ENCODE results near the gene NLRP1. TPM values are rescaled to one million over a fixed set of nuclear protein-coding genes. Genes with fewer than 3 reads are reported as not detected.

The NLRP1 gene
- total and polyA plus RNA-seq, 9 of the 15 experiments (the other 6 are each of a cell fraction or from before 2014, with no cell fraction given), result 4.0 to 69.4 (median 27.7) TPM

DNA sequence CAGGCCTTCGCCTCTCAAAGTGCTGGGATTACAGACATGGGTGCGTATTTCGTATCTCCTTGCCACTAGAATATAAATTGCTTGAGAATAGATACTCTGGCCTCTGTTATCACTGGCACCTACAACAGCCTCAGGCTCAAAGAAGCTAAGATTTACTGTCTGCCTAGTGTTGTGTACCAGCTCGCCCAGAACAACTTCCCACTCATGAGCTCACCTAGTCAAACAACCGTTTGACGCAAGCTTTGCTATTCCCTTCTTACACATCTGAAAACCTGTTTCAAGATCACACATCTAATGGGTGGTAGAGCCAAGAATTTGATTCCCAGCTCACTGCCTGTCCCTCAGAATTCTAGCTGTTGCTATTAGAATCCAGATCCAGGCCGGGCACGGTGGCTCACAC, 73.5 kb downstream of the NLRP1 start:
- peaks cover 7% of the 10 kb centered on the region in 2 experiments; a peak in 3 of 5 replicates for H3K4me1 ChIP-seq (replicated peaks in 1 of 2; ENCODE audit: control insufficient read depth in 2 of 2, insufficient read depth in 2 of 2, low read length in 2 of 2)
- in situ Hi-C loops (cut with MboI) (no loop called here), intact Hi-C loops (cut with micrococcal nuclease) (no loop called here)
- no peak overlapping the region for H3K9ac ChIP-seq (ENCODE audit: insufficient read depth in 1 of 2, low read depth in 2 of 2, low read length in 2 of 2)
- H3K9me3 ChIP-seq (replicated peaks; ENCODE audit: control insufficient read depth, insufficient read depth, low read depth, low read length), result no peaks in the 10 kb centered on the region
- no peaks in the 10 kb centered on the region for H3K79me2 ChIP-seq (ENCODE audit: control insufficient read depth, insufficient read depth, low read length)
- no peaks in the 10 kb centered on the region for H4K20me1 ChIP-seq (replicated peaks; ENCODE audit: control insufficient read depth, insufficient read depth, low read length)
- BruUV-seq (replicated peaks), result no TSS peak
- peaks cover 30% of the 10 kb centered on the region for H3K36me3 ChIP-seq (ENCODE audit: control insufficient read depth, insufficient read depth, low read length)
- no peak for ATAC-seq
- H2AFZ ChIP-seq (ENCODE audit: low read depth, low read length), result no peak overlapping the region
- TF ChIP-seq ZNF644 (tag; IDR thresholded peaks at IDR 0.05; ENCODE audit: low read depth), result no peak
- no peak for TF ChIP-seq IFI16 (CRISPR knock-in tag; IDR thresholded peaks at IDR 0.05)
- no peak for TF ChIP-seq RBM22 (IDR thresholded peaks at IDR 0.05; ENCODE audit: low read depth, low read length, poor library complexity, severe bottlenecking)
- TF ChIP-seq SP1 (CRISPR knock-in tag; IDR thresholded peaks at IDR 0.05), result no peak
- TF ChIP-seq CHD2 (IDR thresholded peaks at IDR 0.05; ENCODE audit: low read depth, low read length), result no peak
- TF ChIP-seq ETV5 (CRISPR knock-in tag; IDR thresholded peaks at IDR 0.05; ENCODE audit: low read depth), result no peak
- H3K9me1 ChIP-seq (ENCODE audit: control insufficient read depth, insufficient read depth, low read length), result peaks cover 4% of the 10 kb centered on the region
- DNase-seq (ENCODE audit: extremely low read depth in 1 of 4, low spot score in 3 of 4), result no peak
- ChIA-PET POLR2A (no interaction called here), CTCF (ENCODE audit: low intra/inter-chr PET ratio) (no interaction called here)
- WGBS (ENCODE audit: insufficient coverage, low coverage, missing lambda C conversion rate), result 89% methylated on average over 5 of the region's 8 CpGs
- H3K27ac ChIP-seq (ENCODE audit: extremely low read depth, low read depth, low read length), result no peak overlapping the region
- H3K4me2 ChIP-seq (ENCODE audit: insufficient read depth, low read length), result no peak overlapping the region
- no peak overlapping the region for H3K4me3 ChIP-seq
- no peak for FAIRE-seq
- no peaks in the 10 kb centered on the region for H3K27me3 ChIP-seq (ENCODE audit: control insufficient read depth in 2 of 2, insufficient read depth in 2 of 2, low read length in 2 of 2)

DNA sequence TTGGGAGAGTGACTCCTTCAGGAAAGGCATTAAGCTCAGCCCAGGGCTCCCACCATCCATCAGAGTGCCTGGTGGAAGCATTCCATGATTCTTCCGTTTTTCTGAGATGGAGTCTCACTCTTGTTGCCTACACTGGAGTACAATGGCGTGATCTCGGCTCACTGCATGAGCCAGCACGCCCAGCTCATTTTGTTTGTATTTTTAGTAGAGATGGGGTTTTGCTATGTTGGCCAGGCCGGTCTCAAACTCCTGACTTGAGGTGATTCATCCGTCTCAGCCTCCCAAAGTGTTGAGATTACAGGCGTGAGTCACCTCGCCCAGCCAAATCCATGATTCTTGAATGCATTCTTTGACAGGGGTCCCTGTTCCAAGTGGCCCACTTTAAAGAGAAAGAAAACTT, 74.8 kb downstream of the NLRP1 start:
- Histone ChIP-seq H3K4me1 (replicated peaks in 1 of 2; ENCODE audit: control insufficient read depth in 2 of 2, insufficient read depth in 2 of 2, low read length in 2 of 2) (peaks cover 7% of the 10 kb centered on the region in 2 experiments; a peak in 3 of 5 replicates), H3K27ac (ENCODE audit: extremely low read depth, low read depth, low read length) (no peak overlapping the region), H3K4me2 (ENCODE audit: insufficient read depth, low read length) (no peak overlapping the region), H3K9ac (ENCODE audit: insufficient read depth in 1 of 2, low read depth in 2 of 2, low read length in 2 of 2) (no peak overlapping the region), H3K9me1 (ENCODE audit: control insufficient read depth, insufficient read depth, low read length) (peaks cover 4% of the 10 kb centered on the region), H4K20me1 (replicated peaks; ENCODE audit: control insufficient read depth, insufficient read depth, low read length) (no peaks in the 10 kb centered on the region), H3K79me2 (ENCODE audit: control insufficient read depth, insufficient read depth, low read length) (no peaks in the 10 kb centered on the region), H3K4me3 (no peak overlapping the region), H3K9me3 (replicated peaks; ENCODE audit: control insufficient read depth, insufficient read depth, low read depth, low read length) (no peaks in the 10 kb centered on the region), H2AFZ (ENCODE audit: low read depth, low read length) (no peak overlapping the region), H3K36me3 (ENCODE audit: control insufficient read depth, insufficient read depth, low read length) (peaks cover 19% of the 10 kb centered on the region; the same call in 2 of the 3 replicates), H3K27me3 (ENCODE audit: control insufficient read depth in 2 of 2, insufficient read depth in 2 of 2, low read length in 2 of 2) (no peaks in the 10 kb centered on the region)
- TF ChIP-seq ZNF324 (CRISPR knock-in tag; IDR thresholded peaks at IDR 0.05) (no peak), CBX3 (IDR thresholded peaks at IDR 0.05; ENCODE audit: borderline replicate concordance in 1 of 2, low read length in 2 of 2) (no peak), COPS2 (conservative IDR thresholded peaks at IDR 0.05) (no peak), CREBBP (IDR thresholded peaks at IDR 0.05; ENCODE audit: low read depth, low read length) (no peak)
- TF ChIP-seq, protein P1, sequence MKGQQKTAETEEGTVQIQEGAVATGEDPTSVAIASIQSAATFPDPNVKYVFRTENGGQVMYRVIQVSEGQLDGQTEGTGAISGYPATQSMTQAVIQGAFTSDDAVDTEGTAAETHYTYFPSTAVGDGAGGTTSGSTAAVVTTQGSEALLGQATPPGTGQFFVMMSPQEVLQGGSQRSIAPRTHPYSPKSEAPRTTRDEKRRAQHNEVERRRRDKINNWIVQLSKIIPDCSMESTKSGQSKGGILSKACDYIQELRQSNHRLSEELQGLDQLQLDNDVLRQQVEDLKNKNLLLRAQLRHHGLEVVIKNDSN (CRISPR knock-in tag; IDR thresholded peaks at IDR 0.05), result no peak
- ChIA-PET CTCF (ENCODE audit: low intra/inter-chr PET ratio) (no interaction called here), POLR2A (interaction anchor here (0.6 kb wide), 1 partner anchor 1109 kb away, joined by 3 read pairs; no protein-coding TSS in a partner anchor)
- in situ Hi-C loops (cut with MboI) (no loop called here), intact Hi-C loops (cut with micrococcal nuclease) (no loop called here)
- no peak for DNase-seq (ENCODE audit: extremely low read depth in 1 of 4, low spot score in 3 of 4)
- FAIRE-seq, result no peak
- no peak for ATAC-seq
- BruUV-seq (replicated peaks), result no TSS peak
- WGBS (ENCODE audit: insufficient coverage, low coverage, missing lambda C conversion rate), result 67% methylated on average over 5 of the region's 8 CpGs

All from K562 (cell line).